Stimulated activated CD8-positive, alpha-beta memory T cell treated with anti-CD3 and anti-CD28 coated beads, Interleukin-15, amount 100 ng/mL, for 24 hours (primary cell): ENCODE measurements around the gene AGRP.
A peak's percentile ranks its signal among the peaks of the same experiment; 100 is the strongest.

Experiments used
- DNase-seq: peaks from one replicate; pipeline ENCODE4 v3.0.0-alpha.2; 2020; ENCODE audit warnings: low read depth

The AGRP gene

GRCh38 chr16:67463059-67463458, 20.3 kb downstream of the AGRP start:
- DNase-seq, result no peak

- DNase-seq, result no peak
These were observed 21.1 kb downstream of the AGRP start for GRCh38 chr16:67462279-67462655.

GRCh38 chr16:67461600-67462278, 21.6 kb downstream of the AGRP start:
- DNase-seq, result no peak

- no peak for DNase-seq
These were observed 22.4 kb downstream of the AGRP start for GRCh38 chr16:67460961-67461360.

GRCh38 chr16:67460168-67460567, 23.2 kb downstream of the AGRP start:
- no peak for DNase-seq

- DNase-seq, result no peak
These were observed 23.5 kb downstream of the AGRP start for GRCh38 chr16:67459861-67460150.

GRCh38 chr16:67459066-67459860, 24.1 kb downstream of the AGRP start:
- DNase-seq, result no peak

GRCh38 chr16:67458121-67458641, 25.2 kb downstream of the AGRP start:
- DNase-seq, result no peak

GRCh38 chr16:67457611-67458010, 25.7 kb downstream of the AGRP start:
- DNase-seq, result no peak

GRCh38 chr16:67456391-67457081, 26.8 kb downstream of the AGRP start:
- no peak for DNase-seq

- no peak for DNase-seq
These were observed 28.5 kb downstream of the AGRP start for GRCh38 chr16:67454852-67455251.

GRCh38 chr16:67454104-67454503, 29.2 kb downstream of the AGRP start:
- no peak for DNase-seq

- DNase-seq, result no peak
These were observed 31.5 kb downstream of the AGRP start for GRCh38 chr16:67451704-67452435.

GRCh38 chr16:67451061-67451703, 32.2 kb downstream of the AGRP start:
- no peak for DNase-seq

- no peak for DNase-seq
These were observed 33.6 kb downstream of the AGRP start for GRCh38 chr16:67449739-67450138.

- no peak for DNase-seq
These were observed 34.0 kb downstream of the AGRP start for GRCh38 chr16:67449336-67449735.

- no peak for DNase-seq
These were observed 34.8 kb downstream of the AGRP start for GRCh38 chr16:67448580-67448979.

GRCh38 chr16:67447508-67448076, 35.8 kb downstream of the AGRP start:
- DNase-seq, result peak; percentile 39

- no peak for DNase-seq
These were observed 36.3 kb downstream of the AGRP start for GRCh38 chr16:67446968-67447507.

- no peak for DNase-seq
These were observed 37.1 kb downstream of the AGRP start for GRCh38 chr16:67445913-67446907.
